ENCODE data around the gene SPATA9. TPM values are rescaled to one million over a fixed set of nuclear protein-coding genes. Genes with fewer than 3 reads are reported as not detected.
"Not testable (repeated sequence)": the region's sequence is repeated elsewhere in the genome, so short reads cannot be mapped to it uniquely, and the experiment has no call there.

SPATA9 gene
- total and polyA plus RNA-seq, 2 of the 13 experiments (the other 11 are each of a cell fraction or from before 2014, with no cell fraction given) = not detected

DNA sequence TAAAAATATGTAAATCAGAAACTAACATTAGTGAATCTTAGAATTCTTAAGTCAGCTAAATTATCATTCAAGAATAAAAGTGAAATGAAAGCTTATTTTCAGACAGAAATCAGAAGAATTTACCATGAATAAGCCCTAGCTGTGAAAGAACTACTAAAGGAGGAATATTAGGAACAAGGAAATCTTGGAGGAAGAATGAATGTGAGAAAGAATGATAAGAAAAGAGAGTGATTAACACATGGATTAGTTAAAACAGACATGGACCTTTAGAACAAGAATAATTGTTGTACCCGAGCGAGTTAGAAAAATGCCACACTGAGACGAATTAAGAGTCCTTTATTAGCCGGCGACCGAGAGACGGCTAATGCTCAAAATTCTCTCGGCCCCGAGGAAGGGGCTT lies 24.3 kb upstream of the SPATA9 start (continued):
- TF ChIP-seq, protein P1, sequence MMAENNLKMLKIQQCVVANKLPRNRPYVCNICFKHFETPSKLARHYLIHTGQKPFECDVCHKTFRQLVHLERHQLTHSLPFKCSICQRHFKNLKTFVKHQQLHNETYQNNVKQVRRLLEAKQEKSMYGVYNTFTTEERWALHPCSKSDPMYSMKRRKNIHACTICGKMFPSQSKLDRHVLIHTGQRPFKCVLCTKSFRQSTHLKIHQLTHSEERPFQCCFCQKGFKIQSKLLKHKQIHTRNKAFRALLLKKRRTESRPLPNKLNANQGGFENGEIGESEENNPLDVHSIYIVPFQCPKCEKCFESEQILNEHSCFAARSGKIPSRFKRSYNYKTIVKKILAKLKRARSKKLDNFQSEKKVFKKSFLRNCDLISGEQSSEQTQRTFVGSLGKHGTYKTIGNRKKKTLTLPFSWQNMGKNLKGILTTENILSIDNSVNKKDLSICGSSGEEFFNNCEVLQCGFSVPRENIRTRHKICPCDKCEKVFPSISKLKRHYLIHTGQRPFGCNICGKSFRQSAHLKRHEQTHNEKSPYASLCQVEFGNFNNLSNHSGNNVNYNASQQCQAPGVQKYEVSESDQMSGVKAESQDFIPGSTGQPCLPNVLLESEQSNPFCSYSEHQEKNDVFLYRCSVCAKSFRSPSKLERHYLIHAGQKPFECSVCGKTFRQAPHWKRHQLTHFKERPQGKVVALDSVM (CRISPR knock-in tag; IDR thresholded peaks at IDR 0.05) = no peak

DNA sequence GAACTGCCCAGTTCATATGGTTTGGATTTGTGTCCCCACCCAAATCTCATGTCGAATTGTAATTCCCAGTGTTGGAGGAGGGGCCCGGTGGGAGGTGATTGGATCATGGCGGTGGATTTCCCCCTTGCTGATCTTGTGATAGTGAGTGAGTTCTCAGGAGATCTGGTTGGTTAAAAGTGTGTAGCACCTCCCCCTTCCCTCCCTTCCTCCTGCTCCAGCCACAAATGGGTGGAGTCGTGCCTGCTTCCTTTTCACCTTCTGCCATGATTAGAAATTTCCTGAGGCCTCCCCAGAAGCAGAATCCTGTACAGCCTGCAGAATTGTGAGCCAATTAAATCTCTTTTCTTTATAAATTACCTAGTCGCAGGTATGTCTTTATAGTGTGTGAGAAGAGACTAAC lies 23.4 kb upstream of the SPATA9 start:
- POLR2A ChIA-PET; H3K79me2 ChIP-seq (ENCODE audit: insufficient read depth, low read length); ATAC-seq; H3K9me3 ChIP-seq (ENCODE audit: low read length); H3K9ac ChIP-seq (ENCODE audit: insufficient read depth, low read depth, low read length); H4K20me1 ChIP-seq (ENCODE audit: insufficient read depth, low read length); H3K27ac ChIP-seq (ENCODE audit: extremely low read length, insufficient read depth, low read length); H3K4me3 ChIP-seq (replicated peaks in 1 of 3; ENCODE audit: insufficient read depth in 1 of 3, low read depth in 2 of 3, low read length in 3 of 3); H3K27me3 ChIP-seq (ENCODE audit: control insufficient read depth in 1 of 2, insufficient read depth in 2 of 2, low read length in 2 of 2); FAIRE-seq; intact Hi-C loops (cut with micrococcal nuclease; ENCODE audit: unreplicated experiment); DNase-seq (ENCODE audit: low spot score); in situ Hi-C loops (cut with HindIII; ENCODE audit: extremely low pct_ligation_motif_present, low pct_unique_long_range_greater_than_20kb); H3K4me2 ChIP-seq (ENCODE audit: low read depth, low read length); CTCF ChIA-PET (ENCODE audit: low intra/inter-chr PET ratio, low total read pairs); H2AFZ ChIP-seq (ENCODE audit: low read length); H3K36me3 ChIP-seq (replicated peaks in 1 of 2; ENCODE audit: control insufficient read depth in 1 of 2, insufficient read depth in 2 of 2, low read length in 2 of 2); BruUV-seq (replicated peaks): not testable (repeated sequence)
- H3K4me1 ChIP-seq (ENCODE audit: insufficient read depth, low read length) = peaks cover 24% of the 10 kb centered on the region
- WGBS (ENCODE audit: low lambda C conversion rate) = 75% methylated on average over 5 of the region's 5 CpGs

DNA sequence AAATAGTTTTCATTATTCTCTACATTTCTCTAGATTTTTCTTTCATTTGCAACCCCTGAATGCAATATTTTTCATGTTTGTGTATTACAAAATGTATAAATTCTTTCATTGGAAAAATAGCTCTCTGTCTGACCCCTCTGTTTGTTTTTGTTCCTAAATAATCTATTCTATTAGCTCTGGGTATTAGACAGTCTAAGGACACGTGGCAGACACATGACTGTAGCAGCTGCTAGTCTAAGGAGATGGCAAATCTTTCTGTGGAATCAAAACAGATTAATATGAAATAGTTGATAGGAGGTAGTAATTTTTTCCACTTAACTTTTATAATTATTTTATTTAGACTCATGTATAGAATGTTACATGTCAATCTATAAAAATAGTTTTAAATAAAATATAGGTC lies 21.4 kb upstream of the SPATA9 start:
- H3K4me1 ChIP-seq (ENCODE audit: insufficient read depth, low read length) = peaks cover 8% of the 10 kb centered on the region; the same call in 1 of the 2 replicates
- DNase-seq (ENCODE audit: low spot score) (no peak), ATAC-seq (no peak), FAIRE-seq (no peak)
- no peaks in the 10 kb centered on the region for H3K36me3 ChIP-seq (replicated peaks in 1 of 2; ENCODE audit: control insufficient read depth in 1 of 2, insufficient read depth in 2 of 2, low read length in 2 of 2)
- BruUV-seq (replicated peaks) = no TSS peak
- H3K27ac ChIP-seq (ENCODE audit: extremely low read length, insufficient read depth, low read length) = no peak overlapping the region
- H3K4me3 ChIP-seq (replicated peaks in 1 of 3; ENCODE audit: insufficient read depth in 1 of 3, low read depth in 2 of 3, low read length in 3 of 3) = no peak overlapping the region
- in situ Hi-C loops (cut with HindIII; ENCODE audit: extremely low pct_ligation_motif_present, low pct_unique_long_range_greater_than_20kb) = no loop called here
- TF ChIP-seq EHMT2 (IDR thresholded peaks at IDR 0.05; ENCODE audit: borderline replicate concordance, low read depth, low read length) (no peak), ZNF652 (CRISPR knock-in tag; IDR thresholded peaks at IDR 0.05; ENCODE audit: borderline replicate concordance, low read depth) (no peak), MATR3 (CRISPR knock-in tag; IDR thresholded peaks at IDR 0.05) (no peak), CENPX (CRISPR knock-in tag; IDR thresholded peaks at IDR 0.05) (no peak), REPIN1 (CRISPR knock-in tag; IDR thresholded peaks at IDR 0.05; ENCODE audit: borderline replicate concordance, low read depth) (no peak), RFX5 (IDR thresholded peaks at IDR 0.05; ENCODE audit: low read depth, low read length) (no peak)
- TF ChIP-seq, protein P2, sequence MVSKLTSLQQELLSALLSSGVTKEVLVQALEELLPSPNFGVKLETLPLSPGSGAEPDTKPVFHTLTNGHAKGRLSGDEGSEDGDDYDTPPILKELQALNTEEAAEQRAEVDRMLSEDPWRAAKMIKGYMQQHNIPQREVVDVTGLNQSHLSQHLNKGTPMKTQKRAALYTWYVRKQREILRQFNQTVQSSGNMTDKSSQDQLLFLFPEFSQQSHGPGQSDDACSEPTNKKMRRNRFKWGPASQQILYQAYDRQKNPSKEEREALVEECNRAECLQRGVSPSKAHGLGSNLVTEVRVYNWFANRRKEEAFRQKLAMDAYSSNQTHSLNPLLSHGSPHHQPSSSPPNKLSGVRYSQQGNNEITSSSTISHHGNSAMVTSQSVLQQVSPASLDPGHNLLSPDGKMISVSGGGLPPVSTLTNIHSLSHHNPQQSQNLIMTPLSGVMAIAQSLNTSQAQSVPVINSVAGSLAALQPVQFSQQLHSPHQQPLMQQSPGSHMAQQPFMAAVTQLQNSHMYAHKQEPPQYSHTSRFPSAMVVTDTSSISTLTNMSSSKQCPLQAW (CRISPR knock-in tag; IDR thresholded peaks at IDR 0.05) = no peak
- WGBS (ENCODE audit: low lambda C conversion rate) = 0% methylated on average over 1 of the region's 1 CpG
- H3K27me3 ChIP-seq (ENCODE audit: control insufficient read depth in 1 of 2, insufficient read depth in 2 of 2, low read length in 2 of 2) = no peaks in the 10 kb centered on the region
- H4K20me1 ChIP-seq (ENCODE audit: insufficient read depth, low read length) = no peaks in the 10 kb centered on the region
- ChIA-PET CTCF (ENCODE audit: low intra/inter-chr PET ratio, low total read pairs) (no interaction called here), POLR2A (no interaction called here)
- intact Hi-C loops (cut with micrococcal nuclease; ENCODE audit: unreplicated experiment) = no loop called here
- no peak overlapping the region for H2AFZ ChIP-seq (ENCODE audit: low read length)
- no peak overlapping the region for H3K9ac ChIP-seq (ENCODE audit: insufficient read depth, low read depth, low read length)
- no peak overlapping the region for H3K4me2 ChIP-seq (ENCODE audit: low read depth, low read length)
- no peaks in the 10 kb centered on the region for H3K9me3 ChIP-seq (ENCODE audit: low read length)
- H3K79me2 ChIP-seq (ENCODE audit: insufficient read depth, low read length) = no peaks in the 10 kb centered on the region
